ELF-1 (cell line): ENCODE measurements around the gene NLGN1.
"Not testable (repeated sequence)": the region's sequence is repeated elsewhere in the genome, so short reads cannot be mapped to it uniquely, and the experiment has no call there.

Experiments used
- DNase-seq: peaks from one replicate; pipeline ENCODE4 v3.0.0-alpha.2; 2016; ENCODE audit warnings: low read depth, low spot score

NLGN1 gene

DNA sequence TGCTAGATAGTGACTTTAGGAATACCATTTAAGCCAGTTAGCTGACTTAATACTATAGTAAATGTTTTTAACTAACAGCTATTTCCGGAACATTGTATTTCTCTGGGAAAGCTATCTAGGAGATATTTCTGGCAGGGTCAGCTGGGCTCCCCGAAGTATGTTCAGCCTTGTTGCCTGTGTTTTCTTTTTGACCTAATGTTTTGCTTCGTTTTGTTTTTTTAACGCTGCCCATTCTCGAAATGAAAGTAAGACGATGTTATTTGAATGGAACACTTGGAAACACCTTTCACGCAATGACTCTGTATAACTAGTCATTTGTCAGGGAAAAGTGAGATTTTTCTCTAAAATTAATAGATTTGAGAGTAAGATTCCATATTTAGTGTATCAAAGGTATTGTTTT lies 758.7 kb downstream of the NLGN1 start:
- DNase-seq, result no peak

DNA sequence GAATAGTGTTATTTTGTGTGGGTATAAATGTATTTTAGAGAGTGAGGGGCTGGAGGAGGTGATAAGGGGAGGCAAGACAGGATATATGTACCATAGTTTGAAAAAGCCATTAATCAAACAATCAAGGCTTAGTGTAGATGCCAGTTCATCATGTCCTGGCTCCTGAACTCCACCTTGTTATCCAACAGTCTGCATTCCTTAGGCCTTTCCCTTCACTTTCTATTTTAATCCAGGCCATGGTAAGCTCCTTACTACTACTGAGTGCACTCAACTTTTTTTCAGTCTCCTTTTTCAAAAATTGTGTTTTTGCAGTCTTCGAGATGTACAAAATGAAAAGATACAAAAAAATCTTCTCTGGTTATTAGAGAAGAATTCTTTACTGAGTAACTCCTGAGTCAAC lies 761.1 kb downstream of the NLGN1 start:
- DNase-seq, result no peak

DNA sequence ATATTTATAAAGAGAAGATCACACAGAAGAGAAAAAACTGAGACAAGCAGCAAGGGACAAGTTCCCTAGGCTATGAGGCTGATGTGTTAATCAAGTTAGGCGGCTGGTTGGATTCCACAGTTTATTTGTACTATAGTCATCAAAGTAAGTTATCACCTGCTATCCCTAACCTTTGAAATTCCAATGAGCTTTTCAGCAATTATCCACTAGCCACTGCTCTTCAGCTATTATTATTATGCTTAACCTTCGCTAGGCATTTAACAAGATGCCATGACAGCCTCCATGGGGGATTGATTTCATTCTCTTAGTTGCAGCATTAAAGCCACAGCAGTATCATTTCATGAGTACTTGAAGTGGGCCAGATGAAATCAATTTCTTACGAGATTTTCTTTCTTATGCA lies 762.1 kb downstream of the NLGN1 start:
- peak; percentile 2 for DNase-seq

DNA sequence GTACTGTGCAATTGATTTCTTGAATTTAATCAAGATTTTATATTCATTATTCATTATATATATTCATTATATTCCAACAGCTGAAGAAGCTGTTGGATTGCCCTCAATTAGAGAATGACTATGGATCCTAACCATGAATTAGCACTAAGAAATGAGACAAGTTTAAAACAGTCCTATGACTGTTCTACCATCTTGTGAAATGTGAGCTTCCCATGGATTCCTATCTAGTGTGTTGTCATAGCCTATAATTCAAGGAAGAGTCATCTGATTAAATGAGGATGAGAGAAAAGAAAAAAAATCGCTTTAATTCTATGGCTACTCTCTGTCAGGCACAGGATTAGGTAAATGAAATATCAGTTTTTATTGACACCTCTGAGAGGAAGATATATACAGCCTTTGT lies 765.0 kb downstream of the NLGN1 start:
- no peak for DNase-seq

DNA sequence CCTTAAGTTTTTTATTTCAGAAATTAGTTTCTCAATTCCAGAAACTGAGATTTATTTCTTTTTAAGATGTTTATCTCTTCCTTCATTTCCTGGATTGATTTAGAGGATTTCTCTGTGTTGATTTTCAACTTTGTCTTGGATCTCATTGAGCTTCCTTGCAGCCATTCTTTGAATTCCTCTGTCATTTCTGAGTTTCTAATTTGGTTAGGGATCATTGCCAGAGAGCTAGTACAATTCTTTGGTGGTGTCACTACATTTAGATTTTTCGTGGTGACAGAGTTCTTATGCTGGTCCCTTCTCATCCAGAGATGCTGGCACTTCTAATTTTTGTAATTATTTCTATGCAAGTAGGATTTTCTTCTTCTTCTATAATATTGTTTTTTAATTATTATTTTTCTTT lies 770.5 kb downstream of the NLGN1 start:
- no peak for DNase-seq

DNA sequence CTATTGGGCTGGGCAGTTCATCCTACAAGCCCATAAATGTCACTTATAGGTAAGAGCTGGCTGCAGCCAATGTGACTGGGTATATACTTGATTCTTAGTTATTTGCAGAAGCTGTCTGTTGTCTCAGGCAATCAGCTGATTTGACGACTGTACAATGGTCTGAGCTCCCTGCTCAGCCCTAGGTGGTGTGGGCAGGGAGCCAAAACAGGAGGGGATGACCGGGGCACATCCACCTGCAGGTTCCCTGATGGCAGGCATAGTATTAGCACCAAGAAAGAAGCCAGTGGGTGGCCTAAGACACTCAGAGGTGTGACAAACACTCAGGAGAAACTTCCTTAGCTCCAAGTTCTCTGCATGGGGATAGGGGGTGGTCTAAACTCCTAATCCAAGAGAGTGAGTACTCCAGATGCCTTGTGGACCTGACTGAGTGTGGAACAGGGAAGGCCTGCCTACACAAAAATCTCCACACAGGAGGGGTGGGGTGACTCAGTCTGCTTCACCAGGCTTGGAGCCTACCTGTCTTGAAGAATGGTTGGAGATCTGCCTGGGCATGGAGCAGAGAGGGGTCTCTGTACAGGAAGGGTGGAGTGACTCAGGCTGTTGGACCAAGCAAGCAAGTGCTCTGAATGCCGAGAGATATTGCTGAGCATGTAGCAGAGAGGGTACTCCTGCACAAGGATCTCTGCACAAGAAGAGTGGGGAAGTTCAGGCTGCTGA lies 771.2 kb downstream of the NLGN1 start:
- no peak for DNase-seq

DNA sequence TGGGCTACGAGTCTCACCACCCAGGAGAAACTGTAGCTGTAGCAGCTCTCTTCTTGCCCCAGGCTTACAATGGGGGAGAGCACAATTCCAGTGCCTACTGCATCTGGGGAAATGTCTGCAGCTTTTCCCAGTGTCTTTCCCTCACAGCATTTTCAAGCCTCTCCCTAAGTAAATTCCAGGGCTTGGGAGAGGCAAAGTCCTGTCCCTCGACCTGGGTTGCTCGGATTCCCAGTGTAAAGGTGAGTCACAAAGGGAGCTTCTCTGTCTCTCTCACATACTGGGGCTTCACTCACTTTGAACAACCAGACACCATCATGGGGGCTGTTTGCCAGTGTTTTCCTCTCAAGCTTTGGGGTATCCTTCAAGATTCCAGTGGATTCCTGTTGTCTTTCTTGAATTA lies 772.2 kb downstream of the NLGN1 start:
- DNase-seq, result peak; percentile 39

DNA sequence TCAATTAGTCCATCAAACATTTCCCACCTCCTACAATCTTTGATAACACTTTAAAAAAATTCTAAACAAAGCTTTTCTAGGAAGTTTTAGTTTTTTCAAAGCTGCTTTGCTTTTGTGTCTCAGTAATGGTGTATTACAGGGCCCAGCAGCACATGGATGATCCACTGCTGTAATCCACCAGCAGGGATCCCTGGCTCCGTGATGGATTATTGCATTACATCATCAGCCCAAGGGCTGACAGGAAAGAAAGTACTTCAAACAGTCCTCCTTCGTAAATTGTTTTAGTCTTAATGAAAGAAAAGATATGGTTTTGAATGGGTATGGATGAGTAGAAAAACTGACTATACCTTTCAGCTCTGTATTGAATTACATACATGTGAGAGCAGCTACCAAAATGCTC lies 772.7 kb downstream of the NLGN1 start:
- peak; percentile 9 for DNase-seq

DNA sequence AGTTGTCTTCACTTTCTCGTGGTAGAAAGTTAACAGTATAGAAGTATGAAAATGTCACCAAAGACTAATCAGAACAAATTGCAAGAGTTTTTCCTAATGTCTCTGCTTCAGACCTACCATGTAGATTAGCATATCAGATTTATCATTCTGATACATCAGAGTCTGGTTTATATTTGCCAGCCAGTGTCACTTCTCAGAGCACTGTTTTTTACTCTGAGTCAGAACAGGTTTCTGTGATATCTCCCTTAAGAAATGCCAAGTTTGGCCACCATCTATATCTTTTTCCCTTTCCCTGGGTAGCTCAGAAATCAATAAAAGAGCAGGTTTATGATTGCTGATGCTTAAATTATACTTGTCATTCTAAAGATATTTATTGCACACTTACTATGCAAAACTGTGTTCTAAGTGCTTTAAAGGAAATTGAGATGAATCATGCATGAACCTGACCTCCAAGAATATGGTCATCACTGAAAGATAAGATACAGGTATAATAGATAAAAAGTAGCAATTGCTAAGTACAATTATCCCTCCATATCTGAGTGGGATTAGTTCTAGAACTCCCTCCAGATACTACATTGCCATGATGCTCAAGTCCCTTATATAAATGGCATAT lies 788.9 kb downstream of the NLGN1 start:
- DNase-seq, result no peak

DNA sequence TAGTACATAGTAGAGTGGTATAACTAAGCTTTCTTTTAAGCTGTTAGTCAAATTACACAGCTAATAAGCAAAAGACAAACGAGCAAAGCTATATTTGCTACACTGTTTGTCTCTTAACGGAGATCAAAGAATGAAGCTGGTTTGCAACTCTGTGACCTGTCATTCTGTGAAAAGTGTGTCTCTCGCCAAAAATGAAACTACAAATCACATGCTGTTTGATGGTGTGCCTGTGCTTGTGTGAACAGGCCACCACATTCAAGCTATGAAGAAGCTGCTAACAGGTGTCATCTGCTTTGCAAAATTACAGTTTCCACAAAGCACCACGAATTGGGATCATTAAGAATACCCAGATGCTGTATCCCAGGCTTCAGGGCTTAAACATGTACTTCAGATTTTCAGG lies 793.8 kb downstream of the NLGN1 start:
- no peak for DNase-seq

DNA sequence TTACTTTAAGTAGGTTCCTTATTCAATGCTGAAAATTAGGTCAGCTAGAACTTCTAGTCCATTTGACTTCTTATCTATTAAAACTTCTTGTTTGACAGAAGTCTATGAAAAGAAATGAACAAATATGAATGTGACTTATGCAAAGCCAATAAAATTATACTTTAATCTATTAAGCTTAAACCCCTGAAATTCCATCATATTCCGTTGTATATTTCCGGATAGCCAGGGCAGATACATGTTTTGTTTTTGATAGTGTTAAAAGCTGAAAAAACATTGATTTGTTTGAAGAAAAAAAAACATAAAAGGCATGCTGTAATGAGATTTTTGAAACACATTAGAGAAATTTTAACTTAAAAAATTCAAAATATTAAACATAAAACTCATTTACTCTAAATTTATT lies 794.4 kb downstream of the NLGN1 start:
- DNase-seq, result no peak

DNA sequence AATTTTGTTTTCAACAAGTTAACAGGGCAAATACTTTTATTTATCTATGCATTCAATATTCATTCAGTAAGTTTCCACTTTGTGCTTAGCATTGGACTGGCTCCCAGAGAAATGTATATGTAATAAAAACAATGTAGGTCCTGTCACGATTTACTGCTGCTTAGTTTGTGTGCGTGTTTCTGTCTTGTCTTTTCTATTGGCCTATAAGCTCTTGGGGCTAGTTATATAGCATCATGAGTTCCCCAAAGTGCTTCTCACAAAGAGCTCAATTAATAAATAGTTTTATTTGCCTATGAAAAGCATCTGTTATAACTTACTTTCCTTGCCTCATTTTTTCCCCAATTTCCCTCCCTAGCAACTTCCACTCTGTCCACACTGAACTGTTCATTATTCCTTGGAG lies 794.9 kb downstream of the NLGN1 start:
- no peak for DNase-seq

DNA sequence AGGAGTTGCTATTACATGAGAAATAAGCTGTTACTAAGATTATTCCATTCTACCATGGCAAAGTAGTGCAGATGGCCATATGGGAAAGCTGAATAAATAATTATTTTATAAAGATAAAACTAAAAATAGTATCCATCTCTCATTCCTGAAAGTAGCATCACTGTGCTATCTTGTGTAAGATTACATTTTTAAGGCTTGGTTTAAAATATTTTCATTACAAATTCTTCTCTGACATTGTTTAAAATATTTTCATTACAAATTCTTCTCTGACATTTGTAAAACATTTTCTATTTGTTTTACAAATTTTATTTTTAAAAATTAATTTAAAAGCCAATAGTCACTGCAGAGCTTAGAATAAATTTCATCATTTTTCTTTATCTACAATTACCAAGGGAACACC lies 796.1 kb downstream of the NLGN1 start:
- DNase-seq, result no peak

DNA sequence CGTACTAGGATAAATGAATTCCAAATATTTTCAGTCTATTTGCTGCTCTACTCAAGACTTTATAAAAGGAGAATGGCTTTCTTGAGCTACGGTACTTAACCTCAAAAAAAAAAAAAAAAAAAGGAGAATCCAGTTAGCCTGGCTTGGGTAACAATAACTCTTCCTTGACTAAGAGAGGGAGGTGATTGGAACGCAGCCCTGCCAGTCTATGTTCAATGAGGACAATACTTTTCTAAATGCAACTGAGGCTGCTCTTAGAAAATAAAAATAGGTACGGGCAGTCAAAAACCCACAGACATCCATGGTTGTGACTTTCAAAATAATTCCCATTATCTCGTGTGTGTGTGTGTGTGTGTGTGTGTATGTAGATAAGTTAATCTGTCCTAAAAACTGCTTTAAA lies 799.9 kb downstream of the NLGN1 start:
- no peak for DNase-seq

DNA sequence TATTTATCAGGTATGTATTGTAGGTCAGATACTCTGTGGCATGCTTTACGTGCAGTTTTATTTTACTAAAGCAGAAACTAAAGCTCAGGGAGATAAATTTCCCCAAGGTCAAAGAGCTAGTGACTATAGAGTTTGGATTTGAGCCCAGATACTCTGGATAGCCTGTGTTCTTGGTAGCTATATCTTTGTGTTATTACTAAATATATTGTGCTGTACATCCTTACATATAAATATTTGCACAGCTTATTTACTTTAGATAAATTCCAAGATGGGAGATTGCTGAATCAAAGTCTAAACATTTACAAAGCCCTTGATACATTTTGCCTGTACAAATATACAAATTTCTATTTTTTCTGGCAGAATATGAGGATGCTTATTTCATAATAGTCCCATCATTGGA lies 800.7 kb downstream of the NLGN1 start:
- no peak for DNase-seq

DNA sequence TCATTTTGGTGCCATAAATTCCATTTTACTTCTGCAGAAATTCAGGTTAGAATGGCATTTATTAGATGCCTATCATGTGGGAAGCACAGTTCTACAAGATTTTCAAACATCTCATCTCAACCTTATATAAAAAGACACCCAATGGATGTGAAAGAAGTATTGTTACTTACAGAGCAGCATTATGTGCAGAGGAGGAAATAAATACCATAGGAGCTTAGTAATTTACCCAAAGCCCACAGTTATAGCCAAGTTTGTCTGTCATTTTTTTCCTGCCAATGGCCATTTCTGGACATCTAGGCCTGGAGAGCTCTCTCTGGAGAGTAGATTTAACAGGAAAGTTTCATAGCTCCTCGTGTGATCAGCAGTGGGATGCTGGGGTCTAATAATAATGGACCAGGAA lies 802.2 kb downstream of the NLGN1 start:
- no peak for DNase-seq

DNA sequence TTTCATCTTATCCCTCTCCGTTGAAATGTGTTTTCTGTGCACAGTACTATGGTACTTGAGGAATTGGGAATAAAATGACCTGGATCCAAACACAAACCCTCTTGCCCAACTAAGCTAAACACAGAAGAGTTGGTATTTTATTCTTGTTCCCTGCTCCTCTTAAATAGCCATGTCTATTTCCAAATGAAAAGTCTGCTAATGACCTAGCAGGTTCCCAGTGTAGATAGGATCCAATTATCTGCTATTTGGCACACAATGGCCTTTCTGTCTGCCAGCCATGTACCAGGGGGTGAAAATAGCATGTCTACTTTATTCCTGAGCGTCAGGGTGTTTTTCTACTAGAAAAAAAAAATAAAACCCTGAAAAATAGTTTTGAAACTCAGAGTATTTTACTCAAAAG lies 804.6 kb downstream of the NLGN1 start:
- no peak for DNase-seq

DNA sequence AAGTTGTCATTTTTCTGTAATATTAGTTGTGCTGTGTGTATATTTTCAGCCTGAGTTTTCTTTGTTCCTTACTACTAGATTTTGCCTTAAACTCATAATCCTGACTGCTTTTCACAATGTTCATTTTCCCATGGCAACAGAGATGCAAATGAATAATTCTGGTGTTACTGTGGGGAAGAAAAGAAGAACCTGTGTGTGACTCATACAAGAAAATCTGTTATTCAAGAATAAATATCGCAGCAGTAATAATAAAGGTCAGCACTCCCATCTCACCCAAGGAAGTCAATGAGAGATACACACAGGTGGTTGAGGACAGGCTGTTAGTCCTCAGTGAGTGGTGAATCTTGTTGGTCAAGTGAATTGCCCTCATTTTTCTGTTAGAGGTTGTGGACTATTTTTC lies 805.0 kb downstream of the NLGN1 start:
- no peak for DNase-seq

DNA sequence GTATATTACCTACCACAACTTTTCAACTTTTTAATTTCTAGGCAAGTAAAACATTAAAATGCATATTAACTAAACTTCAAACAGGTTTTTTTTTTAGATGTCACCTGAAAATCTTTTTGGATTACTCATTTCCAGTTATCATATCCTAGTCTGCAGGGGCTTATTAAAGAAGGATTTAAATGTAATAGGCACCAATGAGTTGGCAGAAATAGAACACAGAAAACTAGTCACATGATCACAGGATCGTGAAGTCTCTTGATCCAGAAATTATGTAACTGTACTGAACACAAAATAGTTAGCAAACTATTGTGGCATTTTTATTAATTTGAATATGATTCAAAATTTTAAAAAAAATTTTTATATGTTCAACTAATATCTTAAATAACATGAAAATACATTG lies 807.2 kb downstream of the NLGN1 start:
- DNase-seq, result no peak

DNA sequence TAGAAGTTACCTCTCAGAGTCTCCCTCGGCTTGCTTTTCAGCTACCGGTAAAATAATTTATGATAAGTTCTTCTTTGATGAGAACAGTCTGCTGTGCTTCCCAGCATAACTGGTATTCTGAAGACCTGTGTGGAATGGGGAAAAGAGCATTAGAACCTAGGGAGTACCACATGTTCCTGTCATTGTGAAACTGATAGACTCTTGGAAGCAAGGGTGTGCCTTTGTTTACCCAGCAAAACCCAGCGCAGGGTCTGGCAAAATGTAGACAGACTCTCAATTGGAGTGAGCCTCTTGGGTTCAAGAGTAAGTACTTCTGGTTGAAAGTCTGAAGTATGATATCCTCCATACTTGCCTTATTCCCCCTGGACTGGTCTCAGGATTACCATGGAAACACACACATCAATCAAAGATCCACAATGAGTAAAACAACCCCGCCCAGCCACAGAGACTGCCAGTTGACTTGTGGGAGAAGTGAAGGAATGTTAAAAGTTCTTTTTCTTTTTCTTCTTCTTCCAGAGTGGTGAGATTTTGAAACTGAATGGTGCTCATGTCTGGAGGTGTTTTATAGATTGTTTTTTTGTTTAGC lies 809.2 kb downstream of the NLGN1 start:
- no peak for DNase-seq

DNA sequence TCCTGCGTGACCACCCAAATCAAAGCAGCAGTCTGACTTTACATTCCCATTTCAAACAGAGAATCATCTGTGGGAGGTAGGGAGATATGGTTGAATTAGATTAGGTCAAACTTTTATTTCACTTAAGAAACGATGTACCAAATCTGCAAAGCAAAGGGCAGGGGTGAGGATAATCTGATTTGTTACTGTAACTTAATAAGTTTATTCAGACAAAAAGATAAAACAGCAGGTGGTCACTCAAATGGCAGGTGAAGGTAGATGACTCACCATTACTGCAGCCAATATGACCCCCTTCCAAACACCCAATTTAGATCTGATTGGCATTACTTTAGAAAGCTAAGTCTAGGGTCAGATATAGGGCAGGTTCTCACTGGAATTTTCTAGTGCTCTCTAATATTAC lies 810.6 kb downstream of the NLGN1 start:
- DNase-seq, result no peak

DNA sequence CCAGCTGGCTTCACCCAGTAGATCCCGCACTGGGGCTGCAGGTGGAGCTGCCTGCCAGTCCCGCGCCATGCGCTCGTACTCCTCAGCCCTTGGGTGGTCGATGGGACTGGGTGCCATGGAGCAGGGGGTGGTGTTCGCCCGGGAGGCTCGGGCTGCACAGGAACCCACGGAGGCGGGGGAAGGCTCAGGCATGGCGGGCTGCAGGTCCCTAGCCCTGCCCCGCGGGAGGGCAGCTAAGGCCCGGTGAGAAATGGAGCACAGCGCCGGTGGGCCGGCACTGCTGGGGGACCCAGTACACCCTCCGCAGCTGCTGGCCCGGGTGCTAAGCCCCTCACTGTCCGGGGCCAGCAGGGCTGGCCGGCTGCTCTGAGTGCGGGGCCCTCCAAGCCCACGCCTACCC lies 814.4 kb downstream of the NLGN1 start:
- not testable (repeated sequence) for DNase-seq

DNA sequence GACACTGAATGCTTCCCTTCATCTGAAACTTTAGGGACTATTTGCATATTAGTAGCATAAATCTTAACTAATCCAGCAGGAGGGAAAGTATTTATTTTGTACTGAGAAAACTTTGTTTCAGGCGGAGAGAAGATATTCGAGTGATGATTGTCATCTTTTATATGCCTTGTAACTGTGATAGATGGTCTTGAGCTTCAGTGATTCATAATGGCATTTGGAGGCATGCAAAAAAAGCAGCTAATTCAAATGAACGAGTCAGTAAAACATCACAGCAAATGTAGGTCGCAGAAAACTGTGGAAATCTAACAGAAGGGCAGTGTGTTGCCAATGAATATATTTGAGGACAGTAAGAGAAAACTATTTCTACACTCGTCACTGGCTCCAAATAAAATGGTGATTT lies 817.9 kb downstream of the NLGN1 start:
- DNase-seq, result no peak
